ENCODE measurements around the gene PDK2.

The PDK2 gene

GRCh38 chr17:50112694-50113093, 17.5 kb downstream of the PDK2 start:
- Histone ChIP-seq H3K36me3 (replicated peaks) (no peaks in the 10 kb centered on the region), H3K27ac (no peak overlapping the region), H3K4me3 (ENCODE audit: low read depth, low read length) (no peak overlapping the region), H3K27me3 (replicated peaks) (no peaks in the 10 kb centered on the region)
- no peak for TF ChIP-seq CTCF (IDR thresholded peaks at IDR 0.05; ENCODE audit: low read depth, low read length, missing control alignments)
- no peak for DNase-seq
- in situ Hi-C loops (cut with HindIII; ENCODE audit: low pct_ligation_motif_present, low sequenced_read_pairs): no loop called here

GRCh38 chr17:50113624-50114320, 18.6 kb downstream of the PDK2 start:
- no peak for DNase-seq
- no peak overlapping the region for H3K27ac ChIP-seq
- no peak for TF ChIP-seq CTCF (IDR thresholded peaks at IDR 0.05; ENCODE audit: low read depth, low read length, missing control alignments)
- in situ Hi-C loops (cut with HindIII; ENCODE audit: low pct_ligation_motif_present, low sequenced_read_pairs): no loop called here
- no peak overlapping the region for H3K4me3 ChIP-seq (ENCODE audit: low read depth, low read length)
- no peaks in the 10 kb centered on the region for H3K27me3 ChIP-seq (replicated peaks)
- no peaks in the 10 kb centered on the region for H3K36me3 ChIP-seq (replicated peaks)

- no peak overlapping the region for H3K27ac ChIP-seq
- TF ChIP-seq CTCF (IDR thresholded peaks at IDR 0.05; ENCODE audit: low read depth, low read length, missing control alignments): no peak
- DNase-seq: no peak
- in situ Hi-C loops (cut with HindIII; ENCODE audit: low pct_ligation_motif_present, low sequenced_read_pairs): no loop called here
- H3K27me3 ChIP-seq (replicated peaks): no peaks in the 10 kb centered on the region
- H3K4me3 ChIP-seq (ENCODE audit: low read depth, low read length): no peak overlapping the region
- no peaks in the 10 kb centered on the region for H3K36me3 ChIP-seq (replicated peaks)
Measured at GRCh38 chr17:50114401-50114800, 19.2 kb downstream of the PDK2 start.

DNA sequence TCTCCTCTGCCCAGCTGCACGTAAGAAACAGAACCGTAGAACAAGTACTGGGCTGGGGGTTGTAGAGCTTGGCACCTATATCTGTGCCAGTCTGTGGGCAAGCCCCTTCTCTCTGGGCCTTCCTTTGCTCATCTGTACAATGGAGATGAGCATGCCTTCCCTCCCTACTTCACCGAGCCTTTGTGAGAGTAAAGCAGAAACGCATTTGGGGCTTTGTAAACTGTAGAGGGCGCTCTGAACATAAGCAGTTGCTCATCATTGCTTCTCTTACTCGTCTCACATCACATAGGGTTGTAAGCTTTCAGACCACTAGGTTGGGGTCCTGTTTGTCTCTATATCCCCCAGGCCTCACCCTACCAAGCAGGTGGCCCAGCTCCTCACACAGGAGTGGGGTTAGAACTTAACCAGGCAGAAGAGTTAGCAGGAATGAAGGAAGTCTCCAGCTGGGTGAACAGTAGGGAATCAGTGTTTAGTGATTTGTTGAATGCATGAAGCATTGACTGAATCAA, 19.8 kb downstream of the PDK2 start:
- H3K4me3 ChIP-seq (ENCODE audit: low read depth, low read length): no peak overlapping the region
- in situ Hi-C loops (cut with HindIII; ENCODE audit: low pct_ligation_motif_present, low sequenced_read_pairs): no loop called here
- no peak overlapping the region for H3K27ac ChIP-seq
- TF ChIP-seq CTCF (IDR thresholded peaks at IDR 0.05; ENCODE audit: low read depth, low read length, missing control alignments): peak; percentile 84
- peak; percentile 74 for DNase-seq
- no peaks in the 10 kb centered on the region for H3K27me3 ChIP-seq (replicated peaks)
- no peaks in the 10 kb centered on the region for H3K36me3 ChIP-seq (replicated peaks)

DNA sequence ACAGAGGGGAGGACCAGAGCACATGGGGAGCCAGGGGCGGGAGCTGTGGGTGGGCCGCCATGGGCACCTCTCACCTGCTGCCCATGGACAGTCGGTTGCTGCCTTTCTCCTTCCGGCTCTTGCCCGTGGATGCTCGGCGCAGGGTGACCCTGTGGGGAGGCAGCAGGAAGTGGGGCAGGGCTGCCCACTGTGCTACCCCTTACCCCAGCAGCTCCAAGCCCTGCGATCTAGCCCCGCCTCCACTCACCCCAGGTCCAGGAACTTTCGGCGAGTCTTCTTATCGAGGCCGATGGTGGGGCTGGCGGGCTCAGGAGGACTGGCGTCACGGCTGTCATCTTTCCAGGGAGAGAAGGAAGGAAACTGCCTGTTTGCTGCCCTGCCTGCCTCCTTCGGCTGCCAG, 20.6 kb downstream of the PDK2 start:
- no peaks in the 10 kb centered on the region for H3K27me3 ChIP-seq (replicated peaks)
- in situ Hi-C loops (cut with HindIII; ENCODE audit: low pct_ligation_motif_present, low sequenced_read_pairs): no loop called here

More for the DNA sequence above, 20.6 kb downstream of the PDK2 start:
- DNase-seq: no peak
- no peak for TF ChIP-seq CTCF (IDR thresholded peaks at IDR 0.05; ENCODE audit: low read depth, low read length, missing control alignments)
- Histone ChIP-seq H3K36me3 (replicated peaks) (no peaks in the 10 kb centered on the region), H3K27ac (no peak overlapping the region), H3K4me3 (ENCODE audit: low read depth, low read length) (no peak overlapping the region)
